Pancreas (tissue), 10 donors: ENCODE measurements around the gene EOLA2. TPM values are rescaled to one million over a fixed set of nuclear protein-coding genes. Genes with fewer than 3 reads are reported as not detected.
A peak's percentile ranks its signal among the peaks of the same experiment; 100 is the strongest.
"Not testable (repeated sequence)": the region's sequence is repeated elsewhere in the genome, so short reads cannot be mapped to it uniquely, and the experiment has no call there.

Source experiments
- ATAC-seq, 4 donors: fragments of 200-7000 bp; cut with Tn5 transposase; one replicate each; pipeline versions ENCODE4 v1.8.0 to v1.9.1; 2020; ENCODE audit warnings: mild to moderate bottlenecking in 4 of 4, moderate library complexity in 4 of 4
- DNase-seq, 6 donors: peaks; one replicate each; pipeline ENCODE4 v3.0.0-alpha.2; 2020
- FAIRE-seq: peaks from 2 replicates; lab custom pipeline; 2012; peaks lifted over from hg19 to GRCh38; lab: Jason Lieb, UNC
- H3K27ac ChIP-seq, 4 donors: fragments of 200-600 bp; sonication (generic); 1 replicate in 3 of 4; 2 replicates in 1 of 4; pipeline versions ENCODE4 v1.5.0 to v1.8.0; 2020
- H3K27me3 ChIP-seq, 4 donors: fragments of 200-600 bp; one replicate each; pipeline ENCODE4 v1.8.0; 2021
- H3K36me3 ChIP-seq, 3 donors: fragments of 200-600 bp; sonication (generic) in 1 of 3; one replicate each; pipeline versions ENCODE4 v1.5.0 to v1.8.0; 2020 to 2021
- H3K4me1 ChIP-seq, 3 donors: fragments of 200-600 bp; one replicate each; pipeline ENCODE4 v1.8.0; 2021
- H3K4me3 ChIP-seq, 4 donors: fragments of 200-600 bp; sonication (generic) in 2 of 4; one replicate each; pipeline versions ENCODE4 v1.5.0 to v1.8.0; 2020 to 2021
- H3K9me3 ChIP-seq, 4 donors: fragments of 200-600 bp; one replicate each; pipeline ENCODE4 v1.8.0; 2021
- WGBS, 2 donors: extraction: QIAGEN DNeasy Blood & Tissue Kit; methylation state at CpG; one replicate each; pipeline ENCODE4 v1.1.7; 2013; 5-methylcytosine and 5-hydroxymethylcytosine counted together
- intact Hi-C, 3 donors: fragments of 100-400 bp; cut with DNase I; formaldehyde crosslinking; loops; one replicate each; pipeline versions ENCODE4 v1.11.1 to v1.14.2; 2022
- polyA plus RNA-seq, 2 donors: library from polyadenylated mRNA; stranded (reverse); fragments of 200-250 nt; gene quantifications; one replicate each; pipeline ENCODE4 v1.2.3, GENCODE V29; 2013
- total RNA-seq, 6 donors: library from RNA; stranded (reverse); fragmentation: NEBNext Ultra II Directional in 4 of 6; extraction: Animal tissue kit (Norgen Biotek cat#: 25700) in 4 of 6; gene quantifications; one replicate each; pipeline versions ENCODE4 v1.2.1 to v1.2.4, GENCODE V29; 2021 to 2023
- TF ChIP-seq, protein P1 (sequence below), 4 donors: fragments of 200-600 bp; sonication (generic) in 3 of 4; IDR thresholded peaks; one replicate each; pipeline versions ENCODE4 v1.5.0 to v1.8.0; 2021; ENCODE audit warnings: antibody characterized with exemption in 4 of 4
- donor health status: healthy with polysubstance abuse.
- donor health status: DM: no; HTN: no; CAD: no; lungs with moderate emphysema.
- donor health status: DM: no; HTN: no; CAD: no.
- donor health status: control.
- donor health status: control.
- donor health status: Bipolar disorder and iron deficiency.
- donor health status: DM: yes; HTN: yes; CAD: no.
- donor health status: DM: no; HTN: no; CAD: no.
- donor health status: DM: no; HTN: no; CAD: no.
- donor health status: DM: yes; HTN: yes; CAD: no.

EOLA2 gene
- total and polyA plus RNA-seq, 8 donors = 13.4 to 54.0 (median 19.5) TPM

DNA sequence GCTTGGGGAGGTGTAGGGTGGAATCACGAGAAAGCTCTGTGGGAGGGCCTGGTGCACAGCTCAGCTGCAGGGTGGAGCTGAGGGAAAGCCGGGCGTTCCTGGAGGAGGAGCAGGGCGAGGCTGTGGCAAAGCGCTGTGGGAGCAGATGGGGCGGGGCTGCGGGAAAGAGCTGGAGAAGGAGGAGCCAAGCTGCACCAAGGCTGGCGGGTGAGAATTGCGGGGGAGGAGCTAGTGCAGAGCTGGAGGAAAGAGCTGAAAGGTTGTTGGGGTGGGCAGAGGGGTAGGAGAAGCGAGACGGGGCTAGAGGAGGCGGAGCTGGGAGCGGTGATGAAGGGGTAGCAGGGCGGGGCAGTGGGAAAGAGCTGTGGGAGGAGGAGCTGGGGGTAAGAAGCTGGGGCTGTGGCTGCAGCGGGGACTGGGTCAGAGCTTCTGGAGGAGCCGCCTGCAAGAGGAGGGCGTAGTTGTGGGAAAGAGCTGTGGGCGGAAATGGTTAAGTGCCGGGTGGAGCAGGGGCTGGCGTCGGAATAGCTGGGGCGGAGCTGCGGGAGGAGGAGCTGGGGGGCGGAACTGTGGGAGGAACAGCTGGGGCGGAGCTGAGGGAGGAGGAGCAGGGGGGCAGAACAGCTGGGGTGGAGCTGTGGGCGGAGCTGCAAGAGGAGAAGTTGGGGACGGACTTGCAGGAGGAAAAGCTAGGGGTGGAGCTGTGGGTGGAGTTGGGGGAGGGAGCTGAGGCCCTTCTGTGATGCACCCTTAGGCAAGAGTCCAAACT, 1.8 kb upstream of the EOLA2 start:
- H3K27ac ChIP-seq = peak overlapping the region; percentile 64 to 85 (median 76)
- TF ChIP-seq, protein P1, sequence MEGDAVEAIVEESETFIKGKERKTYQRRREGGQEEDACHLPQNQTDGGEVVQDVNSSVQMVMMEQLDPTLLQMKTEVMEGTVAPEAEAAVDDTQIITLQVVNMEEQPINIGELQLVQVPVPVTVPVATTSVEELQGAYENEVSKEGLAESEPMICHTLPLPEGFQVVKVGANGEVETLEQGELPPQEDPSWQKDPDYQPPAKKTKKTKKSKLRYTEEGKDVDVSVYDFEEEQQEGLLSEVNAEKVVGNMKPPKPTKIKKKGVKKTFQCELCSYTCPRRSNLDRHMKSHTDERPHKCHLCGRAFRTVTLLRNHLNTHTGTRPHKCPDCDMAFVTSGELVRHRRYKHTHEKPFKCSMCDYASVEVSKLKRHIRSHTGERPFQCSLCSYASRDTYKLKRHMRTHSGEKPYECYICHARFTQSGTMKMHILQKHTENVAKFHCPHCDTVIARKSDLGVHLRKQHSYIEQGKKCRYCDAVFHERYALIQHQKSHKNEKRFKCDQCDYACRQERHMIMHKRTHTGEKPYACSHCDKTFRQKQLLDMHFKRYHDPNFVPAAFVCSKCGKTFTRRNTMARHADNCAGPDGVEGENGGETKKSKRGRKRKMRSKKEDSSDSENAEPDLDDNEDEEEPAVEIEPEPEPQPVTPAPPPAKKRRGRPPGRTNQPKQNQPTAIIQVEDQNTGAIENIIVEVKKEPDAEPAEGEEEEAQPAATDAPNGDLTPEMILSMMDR (IDR thresholded peaks at IDR 0.05) = no peak
- ATAC-seq = peak; percentile 67 to 76 (median 70)
- intact Hi-C loops = no loop called here
- H3K27me3 ChIP-seq = no peaks in the 10 kb centered on the region
- H3K36me3 ChIP-seq = no peaks in the 10 kb centered on the region
- 0 to 37% methylated on average over 26 to 27 of the region's 27 CpGs for WGBS, 2 donors
- FAIRE-seq = peak; percentile 98
- peak overlapping the region; percentile 15 to 45 (median 26) for H3K4me3 ChIP-seq
- peak; percentile 80 to 96 (median 94) for DNase-seq
- no peaks in the 10 kb centered on the region for H3K4me1 ChIP-seq
- H3K9me3 ChIP-seq = no peaks in the 10 kb centered on the region

DNA sequence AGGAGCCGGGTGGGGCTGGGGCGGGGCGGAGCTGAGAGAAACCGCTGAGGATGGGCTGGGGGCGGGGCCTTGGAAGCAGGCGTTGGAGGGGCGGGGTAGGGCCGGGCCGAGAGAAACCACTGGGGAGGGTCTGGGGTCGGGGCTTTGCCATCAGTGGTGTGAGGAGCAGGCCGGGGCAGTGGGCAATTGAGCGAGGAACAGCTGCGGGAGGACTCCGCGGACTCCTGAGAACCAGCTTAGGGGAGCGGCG, 1.3 kb upstream of the EOLA2 start:
- Histone ChIP-seq H3K27me3 (no peaks in the 10 kb centered on the region), H3K9me3 (no peaks in the 10 kb centered on the region), H3K4me1 (no peaks in the 10 kb centered on the region), H3K36me3 (no peaks in the 10 kb centered on the region), H3K4me3 (peak overlapping the region; percentile 15 to 45 (median 26)), H3K27ac (peak overlapping the region; percentile 64 to 85 (median 76))
- 1 to 41% methylated on average over 17 of the region's 17 CpGs for WGBS, 2 donors
- FAIRE-seq (no peak), DNase-seq (no peak), ATAC-seq (no peak)
- TF ChIP-seq, protein P1 (IDR thresholded peaks at IDR 0.05) = no peak
- intact Hi-C loops = no loop called here

DNA sequence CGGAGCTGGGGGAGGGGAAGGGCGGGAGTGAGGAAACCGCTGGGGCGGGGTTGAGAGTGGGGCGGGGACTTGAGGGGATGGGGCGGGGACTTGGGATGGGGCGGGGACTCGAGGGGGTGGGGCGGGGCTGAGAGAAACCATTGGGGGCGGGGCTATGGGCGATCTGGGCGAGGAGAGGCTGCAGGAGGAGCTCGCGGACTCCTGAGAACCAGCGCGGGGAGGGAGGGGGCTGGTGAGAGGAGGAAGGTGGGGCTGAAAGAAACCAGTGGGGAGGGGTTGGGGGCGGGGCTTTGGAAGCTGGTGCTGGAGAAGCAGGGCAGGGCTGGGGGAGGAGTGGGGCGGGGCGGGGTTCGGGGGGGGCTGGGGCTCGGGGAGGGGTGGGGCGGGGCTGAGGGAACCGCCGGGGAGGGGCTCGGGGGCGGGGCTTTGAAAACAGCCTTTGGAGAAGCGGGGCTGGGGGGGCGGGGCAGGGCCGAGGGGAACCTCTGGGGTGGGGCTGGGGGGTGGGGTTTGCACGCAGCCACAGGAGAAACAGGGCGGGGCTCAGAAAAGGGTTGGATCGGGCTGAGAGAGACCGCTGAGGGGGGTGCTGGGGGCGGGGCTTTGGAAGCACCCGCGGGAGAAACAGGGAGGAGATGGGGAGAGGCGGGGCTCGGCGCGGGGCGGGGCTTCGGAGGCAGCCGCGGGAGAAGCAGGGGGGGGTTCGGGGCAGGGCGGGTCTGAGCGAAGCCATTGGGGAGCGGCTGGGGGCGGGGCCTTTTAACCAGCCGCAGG, 777 bp upstream of the EOLA2 start:
- FAIRE-seq = no peak
- Histone ChIP-seq H3K9me3 (no peaks in the 10 kb centered on the region), H3K4me1 (no peaks in the 10 kb centered on the region), H3K36me3 (no peaks in the 10 kb centered on the region), H3K4me3 (peak overlapping the region in 1 of 4 donors; percentile 55), H3K27ac (peak overlapping the region; percentile 64 to 87 (median 76)), H3K27me3 (no peaks in the 10 kb centered on the region)
- ATAC-seq = peak; percentile 55 to 64 (median 58)
- intact Hi-C loops = no loop called here
- TF ChIP-seq, protein P1 (IDR thresholded peaks at IDR 0.05) = no peak
- 1 to 37% methylated on average over 25 to 40 of the region's 50 CpGs for WGBS, 2 donors
- DNase-seq = peak; percentile 90 to 97 (median 94)

DNA sequence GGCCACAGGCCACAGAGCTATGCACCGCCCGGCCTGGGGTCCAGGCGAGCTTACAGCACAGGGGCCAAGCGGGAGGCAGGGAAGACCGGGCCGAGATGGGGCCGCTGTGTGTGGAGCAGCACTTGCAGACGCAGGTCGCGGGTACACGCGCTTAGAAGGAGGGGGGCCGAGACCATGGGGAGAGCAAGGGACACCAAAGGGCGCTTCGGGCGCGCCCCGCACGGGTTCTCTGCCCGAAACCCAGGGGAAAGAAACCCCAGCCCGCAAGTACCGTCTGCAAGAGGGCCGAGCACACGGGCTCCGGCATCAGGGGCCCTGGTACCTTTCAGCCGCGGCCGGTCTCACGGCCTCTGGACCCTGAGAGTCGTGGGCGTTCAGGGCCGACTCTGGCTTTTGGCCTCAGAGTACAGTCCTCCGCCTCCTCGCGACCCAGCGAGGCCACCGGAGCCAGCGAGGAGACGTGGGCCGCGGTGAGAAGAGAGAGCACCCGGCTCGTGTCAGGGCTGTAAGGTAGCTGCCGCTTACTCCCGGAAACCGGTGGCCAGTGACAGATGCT, 342 bp downstream of the EOLA2 start:
- ATAC-seq (no peak), DNase-seq (peak in 4 of 6 donors; percentile 33 to 85 (median 46)), FAIRE-seq (no peak)
- TF ChIP-seq, protein P1 (IDR thresholded peaks at IDR 0.05) = no peak
- no peaks in the 10 kb centered on the region for H3K9me3 ChIP-seq
- peak overlapping the region; percentile 30 to 87 (median 62) for H3K27ac ChIP-seq
- no peaks in the 10 kb centered on the region for H3K36me3 ChIP-seq
- H3K27me3 ChIP-seq = no peaks in the 10 kb centered on the region
- peak overlapping the region; percentile 36 to 57 (median 48) for H3K4me3 ChIP-seq
- 1 to 38% methylated on average over 38 to 46 of the region's 46 CpGs for WGBS, 2 donors
- intact Hi-C loops = no loop called here
- H3K4me1 ChIP-seq = no peaks in the 10 kb centered on the region

DNA sequence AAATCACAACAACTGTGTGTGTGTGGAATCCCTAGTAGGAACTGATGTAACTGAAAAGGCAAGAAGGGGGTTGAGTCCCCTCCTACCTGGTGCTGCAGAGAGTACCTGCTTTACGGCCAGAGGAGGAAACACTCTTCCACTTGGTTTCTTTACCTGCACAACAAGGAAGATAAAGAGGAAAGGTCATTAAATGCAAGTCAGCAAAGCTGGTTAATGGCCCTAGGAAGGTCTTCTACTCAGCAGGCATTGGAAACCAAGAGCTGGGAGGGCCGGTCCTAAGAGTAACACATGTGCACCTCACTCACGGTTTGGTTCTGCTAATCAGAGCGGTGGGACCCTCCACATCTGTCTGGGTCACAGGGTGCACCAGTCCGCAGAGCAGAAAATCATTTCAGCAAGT, 963 bp downstream of the EOLA2 start:
- H3K4me1 ChIP-seq, H3K36me3 ChIP-seq, intact Hi-C loops, H3K27me3 ChIP-seq, ATAC-seq, FAIRE-seq, H3K27ac ChIP-seq, H3K9me3 ChIP-seq: not testable (repeated sequence)
- WGBS, 2 donors = 18 to 50% methylated on average over 5 of the region's 5 CpGs
- peak overlapping the region in 2 of 4 donors; percentile 36 to 55 for H3K4me3 ChIP-seq
- peak in 1 of 6 donors; percentile 15 for DNase-seq

DNA sequence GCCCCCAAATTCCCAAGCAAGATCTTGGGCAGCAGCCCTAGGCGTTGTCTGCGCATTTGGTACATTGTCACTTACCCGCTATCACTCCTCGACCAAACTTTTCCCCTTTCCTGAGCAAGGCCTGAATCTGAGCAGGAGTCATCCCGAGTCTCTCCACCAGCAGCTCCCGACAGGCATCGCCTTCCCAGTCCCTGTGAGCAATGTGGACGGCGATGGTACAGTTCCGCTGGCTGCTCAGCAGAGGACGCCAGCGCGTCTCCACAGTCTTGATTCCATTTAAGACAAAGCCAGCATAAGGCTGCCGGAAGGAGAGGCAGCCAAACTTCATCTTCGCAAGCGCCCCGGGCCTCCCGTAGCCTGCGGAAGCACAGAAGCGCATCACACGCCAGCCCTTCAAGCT, 4.7 kb downstream of the EOLA2 start:
- H3K9me3 ChIP-seq, H3K36me3 ChIP-seq, DNase-seq, H3K27ac ChIP-seq, intact Hi-C loops, ATAC-seq, H3K4me3 ChIP-seq, H3K4me1 ChIP-seq, H3K27me3 ChIP-seq, FAIRE-seq: not testable (repeated sequence)
- WGBS, 2 donors = 79 to 90% methylated on average over 12 to 18 of the region's 21 CpGs

DNA sequence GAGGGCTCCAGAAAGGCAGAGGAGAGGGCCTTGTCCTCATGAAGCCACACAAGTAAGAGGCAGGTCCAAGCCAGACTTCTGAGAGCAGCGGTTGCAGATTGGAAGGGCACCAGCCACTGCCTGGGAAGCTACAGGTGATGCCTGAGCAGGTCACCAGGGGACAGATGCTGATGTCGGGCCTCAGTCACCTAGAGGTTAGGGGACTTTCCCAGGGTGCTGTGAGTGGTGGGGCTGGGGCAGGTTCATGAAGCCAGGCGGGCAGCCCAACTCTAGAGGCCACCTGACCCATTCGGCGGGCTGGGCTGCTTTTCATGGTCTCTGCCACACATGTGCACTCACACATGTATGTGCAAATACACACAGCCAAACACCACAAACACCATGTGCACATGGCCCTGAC, 5.3 kb downstream of the EOLA2 start:
- ATAC-seq, H3K9me3 ChIP-seq, intact Hi-C loops, H3K27ac ChIP-seq, FAIRE-seq, H3K4me1 ChIP-seq, H3K27me3 ChIP-seq, H3K36me3 ChIP-seq, H3K4me3 ChIP-seq, DNase-seq: not testable (repeated sequence)
- 72 to 88% methylated on average over 1 of the region's 5 CpGs for WGBS, 2 donors

DNA sequence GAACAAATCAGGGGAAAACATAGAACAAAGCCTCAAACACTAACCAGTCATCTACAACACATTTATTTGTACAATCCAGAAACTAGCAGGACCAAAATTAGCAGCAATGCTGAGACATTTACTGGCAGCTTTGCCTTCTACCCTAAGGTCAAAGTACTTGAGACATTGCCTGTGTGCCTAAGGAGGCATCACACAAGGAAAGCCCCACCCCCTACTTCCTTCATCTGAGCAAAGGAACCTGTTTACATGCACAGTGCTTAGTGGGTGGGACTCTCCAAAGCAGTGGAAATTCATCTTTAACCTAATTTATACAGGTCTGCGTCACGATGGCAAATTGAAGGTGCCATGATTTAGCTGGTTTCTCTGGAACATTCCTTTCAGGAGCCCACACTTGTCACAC, 6.1 kb downstream of the EOLA2 start:
- H3K9me3 ChIP-seq, H3K4me3 ChIP-seq, ATAC-seq, H3K27ac ChIP-seq, DNase-seq, intact Hi-C loops, H3K4me1 ChIP-seq, H3K27me3 ChIP-seq, H3K36me3 ChIP-seq: not testable (repeated sequence)
- 90 to 91% methylated on average over 2 of the region's 2 CpGs for WGBS, 2 donors
- FAIRE-seq = peak; percentile 81
